IMR-90 (cell line): ENCODE measurements around the gene CAPS. TPM values are rescaled to one million over a fixed set of nuclear protein-coding genes. Genes with fewer than 3 reads are reported as not detected.

Experiments used
- ATAC-seq: fragments of 200-7000 bp; cut with Tn5 transposase; 2 replicates; pipeline ENCODE4 v1.9.1; 2020; ENCODE audit warnings: low read depth, mild to moderate bottlenecking, moderate library complexity
- BruUV-seq: library from RNA; stranded (reverse); fragments of 400-500 nt; replicated peaks from 2 replicates; lab custom pipeline; 2021; lab: Mats Ljungman, UMichigan
- CTCF ChIA-PET: fragments of 300-600 bp; formaldehyde crosslinking; extraction: SDS; loops from one replicate; lab custom pipeline; 2021; ENCODE audit warnings: antibody characterized with exemption; lab: Yijun Ruan, JAX
- POLR2A ChIA-PET: fragments of 300-600 bp; sonication (Branson Sonifier 250); formaldehyde crosslinking; loops from one replicate; lab custom pipeline; 2022; ENCODE audit warnings: antibody characterized with exemption; ENCODE audit not compliant: unreplicated experiment; lab: Charles Lee
- DNase-seq: peaks from one replicate; pipeline ENCODE4 v3.0.0; 2013
- H2AFZ ChIP-seq: replicated peaks from 2 replicates; pipeline ENCODE3; 2013; ENCODE audit warnings: low read length, mild to moderate bottlenecking; ENCODE audit not compliant: poor library complexity
- H2AK5ac ChIP-seq: 2 replicates; pipeline ENCODE4 v1.6.1; 2013; ENCODE audit warnings: low read depth, low read length, inconsistent platforms
- H2AK9ac ChIP-seq: replicated peaks from 2 replicates; pipeline ENCODE3; 2013; ENCODE audit warnings: mild to moderate bottlenecking, low read depth, low read length, moderate library complexity; ENCODE audit not compliant: poor library complexity
- H2BK120ac ChIP-seq: 2 replicates; pipeline ENCODE4 v1.6.1; 2013; ENCODE audit warnings: low read depth, low read length, inconsistent platforms
- H2BK15ac ChIP-seq: 3 replicates; pipeline ENCODE4 v1.6.1; 2013; ENCODE audit warnings: low read depth, low read length, inconsistent platforms
- H2BK20ac ChIP-seq: 2 replicates; pipeline ENCODE4 v1.6.1; 2013; ENCODE audit warnings: low read depth, mild to moderate bottlenecking, inconsistent platforms, low read length, moderate library complexity
- H2BK5ac ChIP-seq: 2 replicates; pipeline ENCODE4 v1.6.1; 2013; ENCODE audit warnings: mild to moderate bottlenecking, low read depth, low read length, inconsistent platforms; ENCODE audit not compliant: poor library complexity, severe bottlenecking
- H3K14ac ChIP-seq: replicated peaks from 2 replicates; pipeline ENCODE4 v1.6.1; 2013; ENCODE audit warnings: low read depth, low read length, inconsistent platforms
- H3K18ac ChIP-seq: 2 replicates; pipeline ENCODE4 v1.6.1; 2013; ENCODE audit warnings: low read depth, low read length, control low read depth
- H3K23ac ChIP-seq: 2 replicates; pipeline ENCODE4 v1.6.1; 2013; ENCODE audit warnings: low read depth, low read length, inconsistent platforms
- H3K27ac ChIP-seq: 2 replicates; pipeline ENCODE4 v1.5.1; 2013; ENCODE audit warnings: mild to moderate bottlenecking, control low read depth, low read length; ENCODE audit not compliant: insufficient read depth
- H3K27me3 ChIP-seq: 2 replicates; pipeline ENCODE4 v1.6.1; 2013; ENCODE audit warnings: low read length; ENCODE audit not compliant: control insufficient read depth, insufficient read depth
- H3K36me3 ChIP-seq: 2 replicates; pipeline ENCODE4 v1.6.1; 2013; ENCODE audit warnings: low read length, mixed read lengths; ENCODE audit not compliant: control insufficient read depth, insufficient read depth
- H3K4ac ChIP-seq: 2 replicates; pipeline ENCODE4 v1.6.1; 2013; ENCODE audit warnings: low read depth, low read length, inconsistent platforms
- H3K4me1 ChIP-seq: 2 replicates; pipeline ENCODE4 v1.6.1; 2013; ENCODE audit warnings: low read length, mixed read lengths; ENCODE audit not compliant: control insufficient read depth, insufficient read depth
- H3K4me2 ChIP-seq: 2 replicates; pipeline ENCODE4 v1.6.1; 2013; ENCODE audit warnings: low read depth, mild to moderate bottlenecking, control low read depth, low read length, moderate library complexity
- H3K4me3 ChIP-seq: 2 replicates; pipeline ENCODE4 v1.5.1; 2013; ENCODE audit warnings: low read depth, mild to moderate bottlenecking, control low read depth, low read length, moderate library complexity; ENCODE audit not compliant: insufficient read depth
- H3K56ac ChIP-seq: 2 replicates; pipeline ENCODE4 v1.6.1; 2013; ENCODE audit warnings: low read length, inconsistent platforms; ENCODE audit not compliant: insufficient read depth; ENCODE audit errors: extremely low read depth
- H3K79me1 ChIP-seq, 2 experiments: 2 replicates each; pipeline ENCODE4 v1.6.1; 2013; ENCODE audit warnings: low read length in 2 of 2, inconsistent platforms in 1 of 2, low read depth in 1 of 2
- H3K9ac ChIP-seq: 2 replicates; pipeline ENCODE4 v1.6.1; 2013; ENCODE audit warnings: low read depth, low read length, control low read depth
- H3K9me1 ChIP-seq: 2 replicates; pipeline ENCODE4 v1.6.1; 2013; ENCODE audit warnings: low read length, inconsistent platforms; ENCODE audit not compliant: insufficient read depth
- H3K9me3 ChIP-seq: 2 replicates; pipeline ENCODE4 v1.6.1; 2013; ENCODE audit warnings: low read length; ENCODE audit not compliant: control insufficient read depth, insufficient read depth
- H4K20me1 ChIP-seq: 2 replicates; pipeline ENCODE4 v1.6.1; 2013; ENCODE audit warnings: low read length, inconsistent platforms; ENCODE audit not compliant: insufficient read depth
- H4K5ac ChIP-seq: 2 replicates; pipeline ENCODE4 v1.6.1; 2013; ENCODE audit warnings: mild to moderate bottlenecking, low read depth, low read length, control low read depth
- H4K8ac ChIP-seq, 2 experiments: 2 replicates each; pipeline ENCODE4 v1.6.1; 2013; ENCODE audit warnings: low read depth in 2 of 2, low read length in 2 of 2, control low read depth in 1 of 2, inconsistent platforms in 1 of 2
- H4K91ac ChIP-seq: 2 replicates; pipeline ENCODE4 v1.6.1; 2013; ENCODE audit warnings: low read depth, low read length, inconsistent platforms; ENCODE audit not compliant: insufficient read depth
- BHLHE40 ChIP-seq: fragments of 150-350 bp; IDR thresholded peaks from 2 replicates; pipeline ENCODE4 v1.6.1; 2016; ENCODE audit warnings: mild to moderate bottlenecking, low read depth, low read length
- CEBPB ChIP-seq: IDR thresholded peaks from 2 replicates; pipeline ENCODE4 v1.6.1; 2012; ENCODE audit warnings: low read depth, low read length, improper control_type of control experiment
- CHD1 ChIP-seq: IDR thresholded peaks from 2 replicates; pipeline ENCODE4 v1.6.1; 2012; ENCODE audit warnings: low read depth, low read length, improper control_type of control experiment
- FOS ChIP-seq: fragments of 150-350 bp; IDR thresholded peaks from 2 replicates; pipeline ENCODE4 v1.6.1; 2016; ENCODE audit warnings: low read depth, low read length
- MAFK ChIP-seq: IDR thresholded peaks from 2 replicates; pipeline ENCODE4 v1.6.1; 2012; ENCODE audit warnings: low read depth, low read length, improper control_type of control experiment
- MAZ ChIP-seq: IDR thresholded peaks from 2 replicates; pipeline ENCODE4 v1.6.1; 2012; ENCODE audit warnings: low read depth, mild to moderate bottlenecking, low read length, improper control_type of control experiment, moderate library complexity, borderline replicate concordance
- MXI1 ChIP-seq: IDR thresholded peaks from 2 replicates; pipeline ENCODE4 v1.6.1; 2012; ENCODE audit warnings: low read depth, mild to moderate bottlenecking, low read length, moderate library complexity, borderline replicate concordance
- NFE2L2 ChIP-seq: fragments of 150-350 bp; IDR thresholded peaks from 2 replicates; pipeline ENCODE4 v1.6.1; 2016; ENCODE audit warnings: low read depth, mild to moderate bottlenecking, low read length
- RAD21 ChIP-seq: IDR thresholded peaks from 2 replicates; pipeline ENCODE4 v1.6.1; 2012; ENCODE audit warnings: low read length, improper control_type of control experiment
- RCOR1 ChIP-seq: IDR thresholded peaks from 2 replicates; pipeline ENCODE4 v1.6.1; 2012; ENCODE audit warnings: mild to moderate bottlenecking, low read length, improper control_type of control experiment; ENCODE audit not compliant: insufficient replicate concordance
- RFX5 ChIP-seq: IDR thresholded peaks from 2 replicates; pipeline ENCODE4 v1.8.0; 2012; ENCODE audit warnings: low read depth, mild to moderate bottlenecking, low read length, moderate library complexity
- SMC3 ChIP-seq: fragments of 150-350 bp; IDR thresholded peaks from 2 replicates; pipeline ENCODE4 v1.6.1; 2016; ENCODE audit warnings: low read depth, mild to moderate bottlenecking, antibody characterized with exemption, low read length, moderate library complexity
- WGBS, 2 experiments: methylation state at CpG; one replicate each; pipeline versions ENCODE4 v1.1.5 to v1.1.7; 2013; ENCODE audit warnings: missing lambda C conversion rate in 2 of 2; ENCODE audit not compliant: insufficient read length in 1 of 2; ENCODE audit errors: extremely low coverage in 2 of 2; 5-methylcytosine and 5-hydroxymethylcytosine counted together
- dilution Hi-C: fragments of 300-500 bp; cut with HindIII; formaldehyde crosslinking; loops from one replicate; pipeline ENCODE4 v1.14.3; 2018; ENCODE audit warnings: low sequenced_read_pairs; ENCODE audit not compliant: unreplicated experiment
- in situ Hi-C: fragments of 300-500 bp; cut with MboI; formaldehyde crosslinking; loops from 3 replicates; pipeline ENCODE4 v1.14.3; 2019; ENCODE audit warnings: low sequenced_read_pairs, inconsistent platforms, mixed read lengths
- intact Hi-C: fragments of 100-400 bp; cut with micrococcal nuclease; formaldehyde crosslinking; loops from 2 replicates; pipeline ENCODE4 v1.10.0; 2022
- polyA plus RNA-seq, 3 experiments: library from polyadenylated mRNA; depleted of rRNA; stranded (reverse); fragments of >200 nt; gene quantifications; 2 replicates each; pipeline ENCODE4 v1.2.3, GENCODE V29; 2012; ENCODE audit warnings: low replicate concordance in 1 of 3
- total RNA-seq: library from RNA; depleted of rRNA; stranded (reverse); fragments of >200 nt; gene quantifications from 2 replicates; pipeline ENCODE4 v1.2.3, GENCODE V29; 2012
- TF ChIP-seq, protein P1 (sequence below): fragments of 150-350 bp; IDR thresholded peaks from 2 replicates; pipeline ENCODE4 v1.6.1; 2017; ENCODE audit warnings: mild to moderate bottlenecking, antibody characterized with exemption, low read length, low read depth
- TF ChIP-seq, protein P2 (sequence below): fragments of 150-350 bp; IDR thresholded peaks from 2 replicates; pipeline ENCODE4 v1.6.1; 2016; ENCODE audit warnings: low read depth, mild to moderate bottlenecking, low read length, moderate library complexity, borderline replicate concordance
- TF ChIP-seq, protein P3 (sequence below): conservative IDR thresholded peaks from 2 replicates; pipeline ENCODE4 v1.5.1; 2012; ENCODE audit warnings: mild to moderate bottlenecking, low read depth, low read length, improper control_type of control experiment

CAPS gene
- total and polyA plus RNA-seq, 2 of the 4 experiments (the other 2 are of a cell fraction), result 0.54 to 4.9 TPM

DNA sequence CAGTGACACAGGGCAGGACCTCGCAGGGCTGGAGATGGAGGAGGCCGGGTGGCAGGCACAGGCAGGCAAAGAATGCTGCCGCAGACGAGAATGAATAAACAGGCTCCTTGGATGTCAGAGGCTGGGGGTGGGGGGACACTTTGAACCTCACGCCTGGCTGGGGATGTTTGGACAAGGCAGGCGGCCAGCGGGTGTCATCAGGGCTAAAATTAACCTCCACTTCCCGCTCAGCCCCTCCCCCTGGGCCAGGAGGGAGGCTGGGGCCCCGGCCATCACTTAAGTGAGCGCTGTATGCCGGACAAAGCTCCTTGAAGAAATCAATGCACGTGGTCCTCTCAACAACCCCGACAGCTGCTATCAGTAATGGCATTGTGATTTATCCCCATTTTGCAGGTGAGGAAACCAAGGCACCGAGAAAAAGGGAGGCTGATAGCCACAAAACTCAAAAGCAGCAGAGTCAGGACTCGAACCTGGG is 33.4 kb upstream of the CAPS start:
- dilution Hi-C loops, result no loop called here
- Histone ChIP-seq H4K8ac (peak overlapping the region in 1 of 2 experiments; percentile 84; a peak in 2 of 4 replicates), H3K36me3 (no peaks in the 10 kb centered on the region), H3K27me3 (peaks cover 2% of the 10 kb centered on the region), H4K91ac (peak overlapping the region; percentile 91), H3K18ac (peak overlapping the region; percentile 78), H2BK120ac (peak overlapping the region; percentile 97), H2BK20ac (peak overlapping the region; percentile 97), H2AFZ (peak overlapping the region; percentile 76), H4K20me1 (no peaks in the 10 kb centered on the region), H2AK9ac (peak overlapping the region; percentile 89), H3K4me2 (peak overlapping the region; percentile 41; the same call in 1 of the 2 replicates), H3K14ac (peak overlapping the region; percentile 92), H4K5ac (peak overlapping the region; percentile 74), H3K4me1 (peaks cover 16% of the 10 kb centered on the region), H3K56ac (peak overlapping the region; percentile 7; the same call in 1 of the 2 replicates), H3K9me3 (no peaks in the 10 kb centered on the region), H3K23ac (peak overlapping the region; percentile 62; the same call in 1 of the 2 replicates), H3K4ac (peak overlapping the region; percentile 95), H3K79me1 (no peaks in the 10 kb centered on the region), H3K4me3 (no peak overlapping the region), H2BK15ac (peak overlapping the region; percentile 90; the same call in 1 of the 3 replicates), H3K9me1 (peaks cover 5% of the 10 kb centered on the region; the same call in 1 of the 2 replicates), H2BK5ac (no peak overlapping the region), H3K27ac (peak overlapping the region; percentile 42; the same call in 1 of the 2 replicates), H2AK5ac (peak overlapping the region; percentile 77; the same call in 1 of the 2 replicates), H3K9ac (no peak overlapping the region)
- ATAC-seq (peak; percentile 92), DNase-seq (peak; percentile 74)
- intact Hi-C loops, result no loop called here
- TF ChIP-seq RCOR1 (peak; percentile 9), MAZ (peak; percentile 85), MXI1 (no peak), CEBPB (no peak), NFE2L2 (no peak), BHLHE40 (peak; percentile 89), RFX5 (no peak), RAD21 (no peak), MAFK (no peak), CHD1 (no peak), FOS (0 out of 2 replicates have a peak, but pooled peaks have one; percentile 18), SMC3 (no peak)
- TF ChIP-seq, protein P1, sequence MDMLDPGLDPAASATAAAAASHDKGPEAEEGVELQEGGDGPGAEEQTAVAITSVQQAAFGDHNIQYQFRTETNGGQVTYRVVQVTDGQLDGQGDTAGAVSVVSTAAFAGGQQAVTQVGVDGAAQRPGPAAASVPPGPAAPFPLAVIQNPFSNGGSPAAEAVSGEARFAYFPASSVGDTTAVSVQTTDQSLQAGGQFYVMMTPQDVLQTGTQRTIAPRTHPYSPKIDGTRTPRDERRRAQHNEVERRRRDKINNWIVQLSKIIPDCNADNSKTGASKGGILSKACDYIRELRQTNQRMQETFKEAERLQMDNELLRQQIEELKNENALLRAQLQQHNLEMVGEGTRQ, result no peak
- TF ChIP-seq, protein P2, sequence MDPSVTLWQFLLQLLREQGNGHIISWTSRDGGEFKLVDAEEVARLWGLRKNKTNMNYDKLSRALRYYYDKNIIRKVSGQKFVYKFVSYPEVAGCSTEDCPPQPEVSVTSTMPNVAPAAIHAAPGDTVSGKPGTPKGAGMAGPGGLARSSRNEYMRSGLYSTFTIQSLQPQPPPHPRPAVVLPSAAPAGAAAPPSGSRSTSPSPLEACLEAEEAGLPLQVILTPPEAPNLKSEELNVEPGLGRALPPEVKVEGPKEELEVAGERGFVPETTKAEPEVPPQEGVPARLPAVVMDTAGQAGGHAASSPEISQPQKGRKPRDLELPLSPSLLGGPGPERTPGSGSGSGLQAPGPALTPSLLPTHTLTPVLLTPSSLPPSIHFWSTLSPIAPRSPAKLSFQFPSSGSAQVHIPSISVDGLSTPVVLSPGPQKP, result no peak
- TF ChIP-seq, protein P3, sequence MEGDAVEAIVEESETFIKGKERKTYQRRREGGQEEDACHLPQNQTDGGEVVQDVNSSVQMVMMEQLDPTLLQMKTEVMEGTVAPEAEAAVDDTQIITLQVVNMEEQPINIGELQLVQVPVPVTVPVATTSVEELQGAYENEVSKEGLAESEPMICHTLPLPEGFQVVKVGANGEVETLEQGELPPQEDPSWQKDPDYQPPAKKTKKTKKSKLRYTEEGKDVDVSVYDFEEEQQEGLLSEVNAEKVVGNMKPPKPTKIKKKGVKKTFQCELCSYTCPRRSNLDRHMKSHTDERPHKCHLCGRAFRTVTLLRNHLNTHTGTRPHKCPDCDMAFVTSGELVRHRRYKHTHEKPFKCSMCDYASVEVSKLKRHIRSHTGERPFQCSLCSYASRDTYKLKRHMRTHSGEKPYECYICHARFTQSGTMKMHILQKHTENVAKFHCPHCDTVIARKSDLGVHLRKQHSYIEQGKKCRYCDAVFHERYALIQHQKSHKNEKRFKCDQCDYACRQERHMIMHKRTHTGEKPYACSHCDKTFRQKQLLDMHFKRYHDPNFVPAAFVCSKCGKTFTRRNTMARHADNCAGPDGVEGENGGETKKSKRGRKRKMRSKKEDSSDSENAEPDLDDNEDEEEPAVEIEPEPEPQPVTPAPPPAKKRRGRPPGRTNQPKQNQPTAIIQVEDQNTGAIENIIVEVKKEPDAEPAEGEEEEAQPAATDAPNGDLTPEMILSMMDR, result no peak
- WGBS, 2 experiments, result no CpG with 5 or more reads among the region's 15 CpGs
- ChIA-PET POLR2A (no interaction called here), CTCF (interaction anchor here (0.7 kb wide), 1 partner anchor 20 kb away, joined by 3 read pairs; no protein-coding TSS in a partner anchor)
- in situ Hi-C loops, result no loop called here
- BruUV-seq, result no TSS peak
